ENCODE measurements around the gene TNFAIP3. TPM values are rescaled to one million over a fixed set of nuclear protein-coding genes. Genes with fewer than 3 reads are reported as not detected.
A peak's percentile ranks its signal among the peaks of the same experiment; 100 is the strongest.

TNFAIP3 gene
- total and polyA plus RNA-seq, 2 donors (not counting 1 experiment from before 2014, with no cell fraction given) = 86.2 to 92.0 TPM

DNA sequence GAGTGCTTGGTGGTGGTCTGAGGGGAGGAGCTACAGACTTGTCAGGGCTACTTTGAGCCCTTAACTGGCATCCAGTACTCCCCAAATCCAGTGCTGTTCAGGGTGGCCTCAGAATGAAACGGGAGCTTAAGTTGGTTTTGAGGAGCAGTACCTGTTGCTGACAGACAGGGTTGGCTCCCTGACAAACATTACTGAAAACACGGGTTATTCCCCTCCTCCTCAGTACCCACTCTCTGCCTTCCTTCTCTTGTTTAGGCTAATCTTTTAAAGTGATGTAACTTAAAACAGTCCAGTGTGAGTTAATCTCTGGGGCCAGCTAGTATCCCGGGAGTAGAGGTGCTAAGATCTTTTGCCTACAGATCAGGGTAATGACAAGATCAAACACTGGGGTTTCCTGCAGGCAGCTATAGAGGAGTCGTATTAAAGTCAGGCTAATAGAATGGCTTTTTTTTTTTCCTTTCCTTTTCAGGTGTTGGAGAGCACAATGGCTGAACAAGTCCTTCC, 3.7 kb downstream of the TNFAIP3 start:
- peaks cover 46% of the 10 kb centered on the region for H4K20me1 ChIP-seq (ENCODE audit: control insufficient read depth, insufficient read depth, low read length, poor library complexity, severe bottlenecking)
- H3K4me1 ChIP-seq (ENCODE audit: control insufficient read depth in 2 of 2, insufficient read depth in 2 of 2, low read length in 2 of 2) = peaks cover 65 to 69% of the 10 kb centered on the region in 2 donors
- no peaks in the 10 kb centered on the region for H3K27me3 Mint-ChIP-seq

More for the DNA sequence above, 3.7 kb downstream of the TNFAIP3 start:
- ATAC-seq (ENCODE audit: low read depth) (no peak), DNase-seq (peak; percentile 60)
- H3K27ac ChIP-seq (ENCODE audit: low read length in 2 of 2) = peak overlapping the region; percentile 96
- peaks cover 82% of the 10 kb centered on the region for H3K79me2 ChIP-seq (ENCODE audit: control insufficient read depth, insufficient read depth, low read length)
- Mint-ChIP-seq H3K27ac (peak overlapping the region; percentile 99), H3K4me1 (peaks cover 75% of the 10 kb centered on the region), H3K4me3 (peak overlapping the region; percentile 94), H3K9me3 (ENCODE audit: insufficient read depth) (no peaks in the 10 kb centered on the region)
- no peak overlapping the region for H2AFZ ChIP-seq (ENCODE audit: insufficient read depth, low read depth, low read length, poor library complexity, severe bottlenecking)
- ChIA-PET CTCF (interaction anchor here (0.7 to 13.4 kb wide), 10 partner anchors 13 to 237 kb away, joined by 3 to 199 read pairs (median 4); no protein-coding TSS in a partner anchor), POLR2A (interaction anchor here (0.5 to 1.2 kb wide), 3 partner anchors 10 to 694 kb away, joined by 3 to 4 read pairs (median 4); no protein-coding TSS in a partner anchor)
- no peaks in the 10 kb centered on the region for H3K27me3 ChIP-seq (replicated peaks in 1 of 4; ENCODE audit: control extremely low read depth in 1 of 4, control insufficient read depth in 3 of 4, insufficient read depth in 4 of 4, low read length in 3 of 4)
- peaks cover 0 to 26% of the 10 kb centered on the region in 2 experiments for H3K36me3 ChIP-seq (replicated peaks in 1 of 2; ENCODE audit: control extremely low read depth in 1 of 2, control insufficient read depth in 1 of 2, extremely low read depth in 1 of 2, insufficient read depth in 2 of 2, low read length in 1 of 2)
- no CpG with 5 or more reads among the region's 4 CpGs for WGBS (ENCODE audit: insufficient coverage)
- peak overlapping the region; percentile 94 for H3K9ac ChIP-seq (ENCODE audit: low read length)
- TF ChIP-seq, protein P1, sequence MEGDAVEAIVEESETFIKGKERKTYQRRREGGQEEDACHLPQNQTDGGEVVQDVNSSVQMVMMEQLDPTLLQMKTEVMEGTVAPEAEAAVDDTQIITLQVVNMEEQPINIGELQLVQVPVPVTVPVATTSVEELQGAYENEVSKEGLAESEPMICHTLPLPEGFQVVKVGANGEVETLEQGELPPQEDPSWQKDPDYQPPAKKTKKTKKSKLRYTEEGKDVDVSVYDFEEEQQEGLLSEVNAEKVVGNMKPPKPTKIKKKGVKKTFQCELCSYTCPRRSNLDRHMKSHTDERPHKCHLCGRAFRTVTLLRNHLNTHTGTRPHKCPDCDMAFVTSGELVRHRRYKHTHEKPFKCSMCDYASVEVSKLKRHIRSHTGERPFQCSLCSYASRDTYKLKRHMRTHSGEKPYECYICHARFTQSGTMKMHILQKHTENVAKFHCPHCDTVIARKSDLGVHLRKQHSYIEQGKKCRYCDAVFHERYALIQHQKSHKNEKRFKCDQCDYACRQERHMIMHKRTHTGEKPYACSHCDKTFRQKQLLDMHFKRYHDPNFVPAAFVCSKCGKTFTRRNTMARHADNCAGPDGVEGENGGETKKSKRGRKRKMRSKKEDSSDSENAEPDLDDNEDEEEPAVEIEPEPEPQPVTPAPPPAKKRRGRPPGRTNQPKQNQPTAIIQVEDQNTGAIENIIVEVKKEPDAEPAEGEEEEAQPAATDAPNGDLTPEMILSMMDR (IDR thresholded peaks at IDR 0.05) = peak; percentile 38
- no peak for TF ChIP-seq EZH2 (IDR thresholded peaks at IDR 0.05; ENCODE audit: borderline replicate concordance, insufficient read depth, low read depth, low read length, poor library complexity, severe bottlenecking)
- H3K4me3 ChIP-seq (ENCODE audit: control extremely low read depth in 1 of 5, extremely low read depth in 1 of 5, insufficient read depth in 1 of 5, low read depth in 2 of 5, low read length in 4 of 5) = peak overlapping the region in 4 of 5 experiments; percentile 3 to 95 (median 23)
- intact Hi-C loops (cut with micrococcal nuclease) = loop anchor here (1.0 to 5.0 kb wide), 4 partner anchors 34 to 532 kb away; partner anchors contain the start of gene HEBP2
- H3K9me3 ChIP-seq (ENCODE audit: control extremely low read depth in 1 of 3, control insufficient read depth in 2 of 3, insufficient read depth in 1 of 3, low read length in 2 of 3) = no peaks in the 10 kb centered on the region
- H3K4me2 ChIP-seq (replicated peaks; ENCODE audit: low read depth, low read length, poor library complexity, severe bottlenecking) = peak overlapping the region; percentile 75
